ENCODE measurements around the gene PMAIP1. TPM values are rescaled to one million over a fixed set of nuclear protein-coding genes. Genes with fewer than 3 reads are reported as not detected.

Gene PMAIP1
- total RNA-seq, 1 experiment from 2014 or later, result 47.8 TPM

DNA sequence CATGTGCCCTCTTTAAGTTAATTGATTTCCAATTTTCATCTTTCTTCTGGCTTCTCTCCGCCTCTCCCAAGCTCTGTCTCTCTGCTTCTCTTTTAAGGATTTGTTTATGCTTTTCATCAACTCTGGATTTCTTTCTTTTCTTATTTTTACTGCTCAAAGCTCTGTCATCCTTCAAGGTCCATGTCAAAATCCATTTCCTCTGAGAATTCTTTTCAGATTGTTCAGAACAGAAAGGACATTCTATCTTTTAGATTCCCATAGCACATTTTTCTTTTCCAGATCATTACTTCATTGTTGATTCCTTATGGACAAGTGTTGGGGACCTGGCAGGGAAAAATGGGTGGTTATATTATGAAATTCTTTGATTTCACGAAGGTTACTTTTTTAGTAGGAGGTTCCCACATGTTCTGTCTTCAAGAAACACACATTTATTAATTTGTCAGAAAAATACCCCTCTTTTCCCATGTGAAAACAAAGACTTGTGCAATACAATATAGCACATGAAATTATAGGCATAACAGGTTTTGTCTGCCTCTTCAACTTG, 12.3 kb downstream of the PMAIP1 start:
- no peak for DNase-seq (ENCODE audit: low read depth)

DNA sequence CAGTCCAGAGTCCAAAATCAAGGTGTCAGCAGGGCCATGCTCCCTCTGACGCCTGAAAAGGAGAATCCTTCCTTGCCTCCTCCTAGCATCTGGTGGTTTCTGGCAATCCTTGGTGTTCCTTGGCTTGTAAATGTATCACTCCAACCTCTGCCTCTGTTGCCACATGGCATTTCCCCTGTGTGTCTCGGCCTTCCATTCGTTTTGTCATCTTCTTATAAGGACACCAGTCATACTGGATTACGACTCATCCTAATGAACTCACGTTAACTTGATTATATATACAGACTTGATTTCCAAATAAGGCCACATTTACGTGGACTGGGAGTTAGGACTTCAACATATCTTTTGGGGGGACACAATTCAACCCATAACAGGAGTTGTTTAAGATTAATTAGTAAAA, 15.8 kb downstream of the PMAIP1 start:
- no peak for DNase-seq (ENCODE audit: low read depth)

DNA sequence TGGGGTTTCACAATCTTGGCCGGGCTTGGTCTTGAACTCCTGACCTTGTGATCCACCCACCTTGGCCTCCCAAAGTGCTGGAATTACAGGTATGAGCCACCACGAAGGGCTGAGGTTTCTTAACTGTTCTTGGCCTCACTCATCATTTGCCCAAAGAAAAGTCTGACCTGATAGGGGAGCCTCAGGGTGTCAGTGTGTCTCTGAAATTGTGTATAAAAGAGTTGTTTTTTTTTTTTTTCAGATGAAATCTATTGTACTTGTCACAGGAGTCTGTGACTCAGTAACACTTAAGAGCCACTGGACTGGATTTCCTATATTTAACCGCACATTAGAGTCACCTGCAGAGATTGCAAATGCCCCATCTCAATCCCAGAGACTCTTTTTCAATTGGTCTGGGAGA, 16.9 kb downstream of the PMAIP1 start:
- peak; percentile 23 for DNase-seq (ENCODE audit: low read depth)

DNA sequence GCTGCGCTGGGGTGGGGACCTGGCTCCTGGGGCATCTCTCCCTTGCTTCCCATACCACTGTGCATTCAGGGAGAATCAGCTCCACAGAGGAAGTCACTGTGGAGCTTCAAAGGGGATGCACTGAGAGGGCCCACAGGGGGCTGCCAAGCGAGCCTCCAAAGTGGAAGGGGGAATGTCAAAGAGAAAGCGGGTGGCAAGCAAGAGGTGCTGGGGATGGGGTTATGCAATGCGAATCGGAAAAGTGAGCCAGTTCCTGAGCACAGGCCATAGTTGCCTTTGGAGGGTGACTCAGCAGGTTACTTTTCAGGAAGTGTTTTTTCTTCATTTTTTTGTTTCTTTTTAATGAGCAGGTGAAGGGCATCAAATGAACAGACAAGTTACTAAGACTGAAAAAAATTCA, 17.6 kb downstream of the PMAIP1 start:
- peak; percentile 66 for DNase-seq (ENCODE audit: low read depth)

DNA sequence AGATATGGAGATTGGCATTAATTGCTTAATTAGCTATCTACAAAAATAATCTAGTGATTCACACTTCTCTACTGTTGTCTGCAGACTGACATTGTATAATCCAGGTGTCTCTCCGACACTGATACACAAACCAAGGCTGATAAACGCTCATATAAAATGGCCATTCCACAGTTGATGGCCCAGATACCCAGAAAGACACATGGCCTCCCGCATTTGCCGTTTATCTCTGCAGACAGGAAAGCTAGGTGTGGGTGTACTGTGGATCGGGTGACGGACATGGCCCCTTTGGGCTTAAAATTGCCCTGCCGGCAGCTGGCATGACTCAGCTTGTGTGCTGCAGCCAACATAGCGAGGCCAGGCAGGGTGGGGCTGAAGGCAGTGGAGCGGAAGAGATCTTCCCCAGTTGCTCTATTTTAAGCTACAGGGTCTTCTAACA, 18.5 kb downstream of the PMAIP1 start:
- DNase-seq (ENCODE audit: low read depth), result peak; percentile 88

DNA sequence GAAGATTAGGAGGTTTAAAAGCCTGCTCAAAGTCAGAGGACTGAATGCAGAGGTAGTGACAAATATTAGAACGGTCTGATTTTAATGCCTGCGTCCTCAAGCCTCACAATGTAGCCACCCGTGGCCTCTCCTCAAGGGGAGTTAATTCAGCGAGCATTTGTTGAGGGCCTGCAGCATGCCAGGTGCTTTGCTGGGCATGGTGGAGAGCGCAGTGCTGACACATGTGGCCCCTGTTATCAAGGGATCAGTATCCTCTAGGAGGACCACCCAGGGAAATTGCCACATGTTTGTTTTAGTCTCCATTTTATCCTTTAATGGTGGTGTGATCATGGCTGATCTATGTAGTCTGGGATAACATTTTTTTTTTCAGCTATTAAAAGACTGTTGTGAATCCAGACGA, 19.2 kb downstream of the PMAIP1 start:
- no peak for DNase-seq (ENCODE audit: low read depth)

DNA sequence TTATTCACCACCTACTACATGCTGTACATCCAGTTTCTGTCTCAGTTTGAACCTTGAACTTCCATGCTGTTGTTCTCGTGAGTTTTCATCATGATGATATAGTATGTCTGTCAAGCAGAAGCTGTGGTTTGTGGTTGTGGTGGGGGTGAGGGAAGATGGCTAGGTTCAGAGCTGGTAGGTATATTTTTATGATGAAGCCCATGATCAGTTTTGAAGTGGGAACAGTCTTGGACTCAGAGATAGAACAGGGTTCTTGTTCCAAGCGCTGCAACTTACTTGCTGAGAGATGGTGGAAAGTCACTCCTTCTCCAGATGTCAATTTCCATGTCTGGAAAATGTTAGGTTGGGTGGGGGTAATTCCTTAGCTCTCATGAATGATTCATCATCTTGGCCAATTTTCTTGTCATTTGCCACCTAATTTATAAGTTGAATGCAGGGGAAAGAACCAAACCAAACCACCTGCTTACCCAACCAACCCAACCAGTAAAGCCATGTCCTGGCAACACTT, 21.6 kb downstream of the PMAIP1 start:
- DNase-seq (ENCODE audit: low read depth), result peak; percentile 40

DNA sequence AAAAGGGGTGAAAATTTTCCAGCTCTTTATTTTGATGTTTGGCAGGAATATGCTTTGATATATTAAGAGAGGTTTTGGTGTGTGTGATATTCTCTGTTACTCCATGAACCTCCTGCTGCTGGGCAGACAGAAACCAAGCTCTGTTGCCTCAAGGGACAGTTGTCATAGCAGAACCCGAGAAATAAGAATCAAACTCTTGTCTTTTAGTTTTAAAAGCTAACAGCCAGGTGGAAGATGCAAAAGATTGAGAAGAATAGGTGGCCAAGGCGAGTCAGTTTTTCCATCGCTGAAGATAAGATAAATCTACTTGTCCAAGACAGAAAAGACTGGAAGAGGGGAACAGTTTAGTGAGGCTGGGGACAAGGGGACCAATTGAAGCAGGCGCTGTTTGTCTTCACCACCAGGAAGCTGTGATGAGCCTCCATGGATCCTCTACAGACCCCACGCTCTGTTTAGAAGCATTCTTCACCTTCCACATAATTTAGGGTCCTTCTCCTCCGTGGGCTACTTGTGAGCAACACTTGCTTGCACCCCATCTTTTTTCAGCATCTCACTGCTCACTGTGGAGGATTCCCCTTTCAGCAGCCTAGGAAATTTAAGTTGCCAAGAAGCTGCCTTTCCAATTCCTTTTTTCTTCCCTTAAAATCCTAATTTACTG, 23.9 kb downstream of the PMAIP1 start:
- no peak for DNase-seq (ENCODE audit: low read depth)

DNA sequence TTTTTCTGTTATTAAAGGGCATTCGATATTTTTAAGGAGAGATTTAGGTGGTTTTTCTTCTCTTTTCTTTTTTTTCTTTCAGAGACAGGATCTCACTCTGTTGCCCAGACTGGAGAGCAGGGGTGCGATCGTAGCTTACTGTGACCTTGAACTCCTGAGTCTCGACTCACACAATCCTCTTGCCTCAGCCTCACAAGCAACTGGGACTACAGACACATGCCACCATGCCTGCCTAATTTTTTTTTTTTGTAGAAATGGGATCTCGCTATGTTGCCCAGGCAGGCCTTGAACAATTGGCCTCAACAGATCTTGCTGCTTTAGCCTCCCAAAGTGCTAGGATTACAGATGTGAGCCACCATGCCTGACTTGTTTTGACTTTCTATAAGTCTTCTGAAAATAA, 26.3 kb downstream of the PMAIP1 start:
- no peak for DNase-seq (ENCODE audit: low read depth)

DNA sequence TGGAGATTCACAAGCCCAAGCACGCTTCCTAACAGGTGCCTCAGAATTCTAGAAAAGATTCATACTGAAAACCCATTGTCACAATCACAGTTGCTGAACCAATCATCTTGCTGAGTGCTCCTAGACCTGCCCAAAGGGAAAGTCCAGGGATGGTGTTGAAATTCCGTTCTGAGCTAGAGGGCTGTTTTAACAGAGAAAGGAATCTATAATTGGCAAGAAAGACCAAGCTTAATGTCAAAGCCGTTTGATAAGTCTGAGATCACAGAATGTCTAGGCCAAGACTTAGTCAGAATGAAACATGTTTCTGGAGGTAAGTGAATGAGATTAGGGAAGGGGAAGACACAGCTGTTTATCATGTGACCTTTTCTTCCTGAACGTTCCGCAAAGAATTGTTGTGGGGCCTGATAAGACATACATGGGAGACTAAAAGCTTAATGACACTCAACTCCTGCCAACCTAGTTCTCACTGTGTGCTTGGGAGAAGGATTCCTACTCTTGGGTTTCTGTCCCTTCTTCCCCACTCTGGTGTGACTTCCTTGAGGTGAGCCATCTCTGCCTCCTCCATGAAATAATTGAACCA, 27.5 kb downstream of the PMAIP1 start:
- no peak for DNase-seq (ENCODE audit: low read depth)

DNA sequence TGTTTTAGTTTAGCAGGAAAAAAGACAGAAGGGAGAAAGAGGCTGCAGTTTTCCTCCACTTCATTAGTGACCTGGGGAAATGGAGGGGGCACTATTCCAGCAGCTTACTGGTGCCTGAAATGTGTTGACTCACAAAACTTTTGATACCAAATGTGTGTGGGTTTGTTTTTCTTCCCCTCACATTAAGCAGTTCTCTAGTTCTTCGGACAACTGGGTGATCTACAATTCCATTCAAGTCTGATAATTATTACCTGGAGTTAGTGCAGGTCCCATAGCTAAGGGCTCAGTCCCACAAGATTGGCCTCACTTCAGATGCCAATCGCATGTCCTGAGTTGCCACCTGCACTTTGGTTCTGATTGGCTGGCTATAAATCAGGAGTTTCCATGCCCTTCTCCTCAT, 28.4 kb downstream of the PMAIP1 start:
- no peak for DNase-seq (ENCODE audit: low read depth)

DNA sequence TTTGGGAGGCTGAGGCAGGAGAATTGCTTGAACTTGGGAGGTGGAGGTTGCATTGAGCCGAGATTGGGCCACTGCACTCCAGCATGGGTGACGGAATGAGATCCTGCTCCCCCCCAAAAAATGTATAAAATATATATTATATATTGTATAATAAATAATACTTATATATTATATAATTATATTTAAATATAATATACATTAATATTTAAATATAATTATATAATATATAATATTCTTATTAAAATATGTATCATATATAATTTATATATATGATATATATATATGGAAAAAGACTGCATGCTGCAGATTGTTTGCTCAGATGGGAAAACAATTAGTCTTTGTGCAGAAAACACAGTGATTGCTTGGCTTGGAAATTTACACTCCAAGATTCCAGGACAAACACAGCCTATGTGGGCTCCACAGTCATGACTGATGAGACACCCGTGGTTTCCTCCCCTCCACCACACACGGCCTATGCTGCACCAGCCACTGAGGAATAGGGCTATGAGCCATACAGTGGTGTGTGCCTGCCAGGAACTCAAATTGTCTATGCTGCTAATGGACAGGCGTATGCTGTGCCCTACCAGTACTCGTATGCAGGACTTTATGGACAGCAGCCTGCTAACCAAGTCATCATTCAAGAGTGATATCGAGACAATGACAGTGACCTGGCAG, 30.0 kb downstream of the PMAIP1 start:
- no peak for DNase-seq (ENCODE audit: low read depth)

DNA sequence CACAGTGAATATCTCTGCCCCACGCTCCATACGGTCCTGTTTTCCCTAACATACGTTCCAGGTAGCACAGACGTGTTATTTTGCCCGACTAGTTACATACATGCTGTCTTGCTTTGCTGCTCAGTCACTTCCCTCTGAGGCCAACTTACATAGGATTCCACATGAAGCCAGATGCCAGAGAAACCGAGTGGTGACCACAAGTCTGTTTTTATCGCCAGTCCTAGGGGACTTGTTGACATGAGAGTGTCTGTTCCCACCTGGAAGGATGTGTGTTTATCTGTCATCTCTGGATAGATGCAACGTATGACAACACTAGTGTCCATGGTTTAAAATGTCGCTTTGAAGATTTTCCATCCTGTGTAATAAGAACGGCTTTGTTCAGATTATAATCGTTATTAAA, 32.6 kb downstream of the PMAIP1 start:
- DNase-seq (ENCODE audit: low read depth), result no peak

DNA sequence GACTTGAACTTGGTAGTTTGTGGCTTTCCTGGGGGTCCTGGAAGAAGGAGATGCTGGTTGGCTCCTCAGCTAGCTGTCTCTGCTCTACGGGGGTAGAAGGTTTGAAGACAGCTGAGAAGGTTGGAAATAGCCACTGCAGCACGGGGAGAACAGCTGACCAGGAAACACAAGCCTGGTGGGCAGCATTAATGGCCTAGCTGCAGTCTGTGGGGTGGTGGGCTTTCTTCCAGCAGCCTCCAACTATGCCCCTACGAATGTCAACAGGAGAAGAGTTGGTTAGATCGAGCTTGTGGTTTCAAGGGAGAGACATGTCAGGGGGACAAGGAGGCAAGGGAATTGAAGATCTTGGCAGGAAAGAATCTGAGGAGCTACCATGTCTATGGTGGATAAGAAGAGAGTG, 38.9 kb downstream of the PMAIP1 start:
- no peak for DNase-seq (ENCODE audit: low read depth)

DNA sequence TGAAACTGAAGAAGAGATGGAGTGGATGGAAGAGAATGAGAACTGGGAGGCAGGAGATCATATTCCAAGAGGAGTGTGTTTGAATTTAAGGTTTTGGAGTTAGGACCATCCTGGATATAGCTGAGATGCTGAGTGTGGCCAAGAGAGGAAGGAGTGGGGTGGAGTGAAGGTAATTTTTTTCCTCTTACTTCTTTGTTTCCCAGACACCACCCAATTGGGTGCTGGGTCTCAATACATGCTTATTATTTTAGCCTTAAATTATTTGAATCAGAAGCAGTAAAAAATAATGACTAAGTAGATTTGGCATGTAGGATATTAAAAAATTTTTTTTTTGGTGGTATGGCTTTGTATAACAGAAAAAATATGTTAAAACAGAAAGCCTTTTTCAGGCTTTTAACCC, 39.3 kb downstream of the PMAIP1 start:
- no peak for DNase-seq (ENCODE audit: low read depth)

DNA sequence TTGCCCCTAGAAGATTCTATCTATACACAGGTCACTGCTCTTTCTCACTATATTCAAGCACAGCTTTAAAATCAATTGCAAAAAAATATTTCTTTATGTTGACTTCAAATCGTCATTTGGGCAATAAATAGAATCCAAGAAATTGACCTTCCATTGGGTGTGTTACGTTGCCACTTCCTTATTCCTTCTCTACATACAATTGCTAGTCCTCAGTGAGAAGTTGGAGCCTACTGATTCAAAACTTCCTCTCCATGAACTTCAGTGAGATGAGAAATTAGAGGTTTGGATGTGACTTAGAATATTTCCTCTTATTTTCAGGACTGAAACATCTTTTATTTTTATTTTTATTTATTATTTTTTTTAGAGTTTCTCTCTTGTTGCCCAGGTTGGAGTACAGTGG, 40.3 kb downstream of the PMAIP1 start:
- no peak for DNase-seq (ENCODE audit: low read depth)

DNA sequence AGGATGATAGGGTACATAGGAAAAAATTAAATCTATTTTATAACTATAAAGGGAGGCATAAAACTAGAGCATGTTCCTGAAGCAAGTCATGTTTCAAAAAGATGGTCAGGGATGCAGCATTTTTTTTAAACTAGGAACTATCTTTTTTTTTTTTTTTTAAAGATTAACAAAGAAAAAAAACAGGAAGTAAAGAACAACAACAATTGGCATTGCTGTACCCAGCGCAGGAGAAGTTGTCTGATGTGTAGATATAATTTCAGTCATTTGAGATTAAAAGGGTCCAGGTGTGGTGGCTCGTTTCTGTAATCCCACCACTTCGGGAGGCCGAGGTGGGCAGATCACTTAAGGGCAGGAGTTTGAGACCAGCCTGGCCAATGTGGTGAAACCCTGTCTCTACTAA, 41.5 kb downstream of the PMAIP1 start:
- DNase-seq (ENCODE audit: low read depth), result no peak

DNA sequence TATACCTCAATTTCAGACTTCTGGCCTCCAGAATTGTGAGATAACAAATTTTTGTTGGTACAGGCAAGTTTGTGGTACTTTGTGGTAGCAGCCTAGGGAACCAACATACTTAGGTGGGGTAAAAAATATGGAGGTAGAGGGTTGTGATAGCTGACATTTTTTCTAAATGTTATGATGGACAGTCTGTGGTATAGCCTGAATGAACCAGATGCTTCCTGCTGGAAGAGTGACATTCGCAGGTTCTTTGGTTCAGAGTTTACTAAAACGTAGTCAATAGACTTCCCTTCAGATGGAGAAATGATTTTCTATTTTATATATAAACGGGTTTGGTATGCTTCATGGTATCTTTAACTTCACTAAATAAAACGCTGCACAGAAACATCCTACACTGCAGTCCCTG, 42.8 kb downstream of the PMAIP1 start:
- DNase-seq (ENCODE audit: low read depth), result no peak

DNA sequence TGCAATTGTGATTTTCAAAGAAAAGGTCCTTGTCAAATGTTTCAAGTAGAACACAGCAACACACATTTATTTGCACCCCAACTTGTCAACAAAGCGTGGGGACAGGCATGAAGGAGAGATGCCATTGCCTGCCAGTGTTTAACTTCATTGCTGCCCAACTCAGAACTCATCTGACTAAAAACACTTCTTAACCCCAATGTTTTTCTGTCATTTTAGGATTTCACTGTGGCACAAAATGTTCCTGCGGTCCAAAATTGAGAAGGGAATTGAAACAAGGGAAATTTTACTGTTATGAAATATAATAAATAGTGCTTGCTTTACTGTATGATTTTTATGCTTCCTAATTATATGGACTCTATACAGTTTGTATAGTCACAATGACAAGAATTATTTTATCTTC, 45.7 kb downstream of the PMAIP1 start:
- DNase-seq (ENCODE audit: low read depth), result no peak

DNA sequence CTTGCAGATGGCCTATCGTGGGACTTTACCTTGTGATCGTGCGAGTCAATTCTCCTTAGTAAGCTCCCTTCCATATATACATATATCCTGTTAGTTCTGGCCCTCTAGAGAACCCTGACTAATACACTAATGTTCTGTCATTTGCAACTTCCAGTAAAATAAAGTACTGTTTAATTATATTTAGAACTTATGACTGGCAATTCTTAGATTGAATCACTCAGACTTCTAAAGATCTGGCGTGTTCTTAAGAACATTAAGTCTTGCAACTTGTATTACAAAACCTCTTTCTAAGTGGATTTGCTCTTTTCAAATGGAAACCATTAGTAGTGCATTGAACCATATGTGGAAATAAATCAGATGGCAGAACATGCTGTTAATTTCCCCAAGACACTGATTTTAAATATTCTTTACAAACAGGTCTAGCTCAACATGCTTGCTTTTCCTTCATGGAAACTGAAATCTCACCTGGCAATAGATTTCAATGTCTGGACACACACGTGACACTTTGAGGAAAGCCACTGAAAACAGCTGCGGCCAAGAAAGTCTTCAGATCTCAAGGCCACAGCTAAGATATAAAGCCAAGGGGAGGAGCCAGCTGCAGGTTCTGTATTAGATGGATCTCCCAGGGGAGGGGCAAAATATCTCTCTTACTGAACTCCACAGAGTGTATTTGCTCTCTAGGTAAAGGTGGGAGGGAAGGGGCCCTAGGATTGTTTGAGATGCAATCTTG, 50.6 kb downstream of the PMAIP1 start:
- DNase-seq (ENCODE audit: low read depth), result no peak

DNA sequence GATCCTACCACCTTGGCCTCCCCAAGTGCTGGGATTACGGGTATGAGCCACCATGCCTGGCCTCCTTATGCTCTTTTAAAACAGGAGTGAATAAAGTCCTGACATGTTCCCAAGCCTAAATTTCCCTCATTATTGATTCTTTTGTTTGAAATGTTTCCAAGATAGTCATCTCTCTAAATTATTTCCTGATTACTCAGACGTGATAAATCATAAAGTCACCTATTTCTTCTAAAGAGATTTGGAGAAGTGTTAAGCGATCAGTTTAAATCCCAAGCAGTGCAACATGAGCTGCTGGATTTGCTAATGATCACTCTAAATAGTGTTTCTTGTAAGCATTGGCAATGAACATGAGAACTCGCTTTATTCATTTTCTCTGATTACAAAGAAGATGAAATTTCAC, 51.8 kb downstream of the PMAIP1 start:
- no peak for DNase-seq (ENCODE audit: low read depth)

DNA sequence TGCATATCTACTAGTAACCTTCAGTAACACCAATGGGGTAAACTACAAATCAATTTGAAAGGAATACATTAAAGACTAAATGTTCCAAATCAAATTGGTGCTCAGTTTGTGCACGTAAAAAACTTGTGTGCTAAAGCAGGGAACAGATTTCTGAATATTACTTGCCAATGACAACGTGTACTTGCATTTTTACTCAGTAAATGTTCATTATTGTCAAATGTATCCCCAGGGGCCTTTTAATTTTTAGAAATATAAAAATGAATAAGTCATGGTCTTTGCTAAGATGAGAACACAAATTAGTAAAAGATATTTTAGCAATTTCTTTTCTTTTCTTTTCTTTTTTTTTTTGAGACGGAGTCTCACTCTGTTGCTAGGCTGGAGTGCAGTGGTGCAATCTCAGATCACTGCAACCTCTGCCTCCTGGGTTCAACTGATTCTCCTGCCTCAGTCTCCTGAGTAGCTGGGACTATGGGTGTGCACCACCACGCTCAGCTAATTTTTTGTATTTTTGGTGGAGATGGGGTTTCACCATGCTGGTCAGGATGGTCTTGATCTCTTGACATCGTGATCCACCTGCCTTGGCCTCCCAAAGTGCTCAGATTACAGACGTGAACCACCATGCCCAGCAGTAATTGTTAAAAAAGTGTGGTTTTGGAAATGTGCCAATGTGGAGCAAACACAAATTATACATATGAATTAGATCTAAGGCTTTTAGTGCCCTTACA, 52.6 kb downstream of the PMAIP1 start:
- no peak for DNase-seq (ENCODE audit: low read depth)

All from Daoy (cell line).